ENCODE data around the gene CAMTA1. TPM values are rescaled to one million over a fixed set of nuclear protein-coding genes. Genes with fewer than 3 reads are reported as not detected.
"Not testable (repeated sequence)": the region's sequence is repeated elsewhere in the genome, so short reads cannot be mapped to it uniquely, and the experiment has no call there.

CAMTA1 gene
- total RNA-seq, 1 donor from 2014 or later = 109 TPM

DNA sequence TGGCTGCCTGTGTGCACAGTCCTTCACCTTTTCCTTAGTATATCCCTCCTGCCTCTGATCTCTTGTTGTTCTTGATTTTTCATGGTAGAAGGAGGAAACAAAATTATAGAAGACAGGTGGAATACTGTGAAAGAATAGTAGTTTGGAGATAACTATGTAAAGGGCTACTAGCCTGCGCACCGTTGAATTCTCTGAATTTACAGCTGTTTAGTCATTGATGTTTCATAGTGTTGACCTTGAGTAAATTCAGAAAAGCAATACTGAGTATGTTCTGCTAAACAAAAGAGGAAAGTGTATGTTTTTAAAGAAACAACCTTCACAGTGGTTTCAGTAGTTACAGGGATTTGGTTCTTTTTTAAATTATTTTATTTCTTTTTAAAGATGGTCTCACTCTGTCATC lies 18.1 kb downstream of the CAMTA1 start:
- no peaks in the 10 kb centered on the region for H3K36me3 Mint-ChIP-seq (ENCODE audit: low read depth)
- H3K9me3 Mint-ChIP-seq = no peaks in the 10 kb centered on the region
- no peak overlapping the region for H3K4me3 Mint-ChIP-seq
- H3K4me1 Mint-ChIP-seq = peaks cover 17% of the 10 kb centered on the region
- H3K27ac Mint-ChIP-seq (ENCODE audit: unreplicated experiment) = no peak overlapping the region
- H3K27me3 Mint-ChIP-seq (ENCODE audit: low read depth) = no peaks in the 10 kb centered on the region
- TF ChIP-seq, protein P1, sequence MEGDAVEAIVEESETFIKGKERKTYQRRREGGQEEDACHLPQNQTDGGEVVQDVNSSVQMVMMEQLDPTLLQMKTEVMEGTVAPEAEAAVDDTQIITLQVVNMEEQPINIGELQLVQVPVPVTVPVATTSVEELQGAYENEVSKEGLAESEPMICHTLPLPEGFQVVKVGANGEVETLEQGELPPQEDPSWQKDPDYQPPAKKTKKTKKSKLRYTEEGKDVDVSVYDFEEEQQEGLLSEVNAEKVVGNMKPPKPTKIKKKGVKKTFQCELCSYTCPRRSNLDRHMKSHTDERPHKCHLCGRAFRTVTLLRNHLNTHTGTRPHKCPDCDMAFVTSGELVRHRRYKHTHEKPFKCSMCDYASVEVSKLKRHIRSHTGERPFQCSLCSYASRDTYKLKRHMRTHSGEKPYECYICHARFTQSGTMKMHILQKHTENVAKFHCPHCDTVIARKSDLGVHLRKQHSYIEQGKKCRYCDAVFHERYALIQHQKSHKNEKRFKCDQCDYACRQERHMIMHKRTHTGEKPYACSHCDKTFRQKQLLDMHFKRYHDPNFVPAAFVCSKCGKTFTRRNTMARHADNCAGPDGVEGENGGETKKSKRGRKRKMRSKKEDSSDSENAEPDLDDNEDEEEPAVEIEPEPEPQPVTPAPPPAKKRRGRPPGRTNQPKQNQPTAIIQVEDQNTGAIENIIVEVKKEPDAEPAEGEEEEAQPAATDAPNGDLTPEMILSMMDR (conservative IDR thresholded peaks at IDR 0.05) = no peak
- DNase-seq (ENCODE audit: low read depth, low spot score) = no peak

DNA sequence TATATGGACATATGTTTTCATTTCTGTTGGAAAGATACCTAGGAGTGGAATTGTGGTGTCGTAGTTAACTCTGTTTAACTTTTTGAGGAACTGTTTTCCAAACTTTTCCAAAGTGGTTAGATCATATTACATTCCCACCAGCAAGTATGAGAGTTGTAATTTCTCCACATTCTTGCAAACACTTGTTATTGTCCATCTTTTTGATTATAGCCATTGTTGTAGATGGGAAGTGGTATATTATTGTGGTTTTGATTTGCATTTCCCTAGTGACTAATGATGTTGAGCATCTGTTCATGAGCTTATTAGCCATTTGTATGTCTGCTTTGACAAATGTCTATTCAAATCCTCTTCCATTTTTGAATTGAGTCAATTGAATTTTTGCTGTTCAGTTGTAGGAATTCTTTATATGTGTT lies 19.8 kb downstream of the CAMTA1 start:
- Mint-ChIP-seq H3K36me3 (ENCODE audit: low read depth) (no peaks in the 10 kb centered on the region), H3K9me3 (no peaks in the 10 kb centered on the region), H3K27ac (ENCODE audit: unreplicated experiment) (no peak overlapping the region), H3K4me3 (no peak overlapping the region), H3K27me3 (ENCODE audit: low read depth) (no peaks in the 10 kb centered on the region), H3K4me1 (peaks cover 17% of the 10 kb centered on the region)
- no peak for DNase-seq (ENCODE audit: low read depth, low spot score)
- TF ChIP-seq, protein P1 (conservative IDR thresholded peaks at IDR 0.05) = no peak

DNA sequence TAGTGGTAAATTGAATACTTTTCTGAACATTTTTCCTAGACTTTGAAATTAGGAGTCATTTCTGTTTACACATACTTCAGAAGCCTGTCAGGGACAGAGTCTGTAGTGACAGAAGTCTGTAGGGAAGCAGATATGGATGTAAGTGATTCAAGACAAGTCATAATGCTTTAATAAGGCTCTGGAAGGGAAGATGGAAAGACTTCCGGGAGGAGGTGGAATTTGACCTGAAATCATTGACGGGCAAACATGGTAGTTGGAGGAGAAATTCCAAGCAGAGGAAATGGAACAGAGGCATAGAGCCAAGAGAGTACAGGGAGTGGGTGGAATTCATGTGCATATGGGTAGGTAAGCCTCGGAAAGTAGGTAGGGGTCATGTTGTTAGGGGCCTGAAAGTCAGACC lies 22.5 kb downstream of the CAMTA1 start:
- Mint-ChIP-seq H3K27ac (ENCODE audit: unreplicated experiment) (no peak overlapping the region), H3K4me1 (peaks cover 4% of the 10 kb centered on the region), H3K9me3 (no peaks in the 10 kb centered on the region), H3K27me3 (ENCODE audit: low read depth) (no peaks in the 10 kb centered on the region), H3K4me3 (no peak overlapping the region), H3K36me3 (ENCODE audit: low read depth) (no peaks in the 10 kb centered on the region)
- no peak for DNase-seq (ENCODE audit: low read depth, low spot score)
- TF ChIP-seq, protein P1 (conservative IDR thresholded peaks at IDR 0.05) = no peak

DNA sequence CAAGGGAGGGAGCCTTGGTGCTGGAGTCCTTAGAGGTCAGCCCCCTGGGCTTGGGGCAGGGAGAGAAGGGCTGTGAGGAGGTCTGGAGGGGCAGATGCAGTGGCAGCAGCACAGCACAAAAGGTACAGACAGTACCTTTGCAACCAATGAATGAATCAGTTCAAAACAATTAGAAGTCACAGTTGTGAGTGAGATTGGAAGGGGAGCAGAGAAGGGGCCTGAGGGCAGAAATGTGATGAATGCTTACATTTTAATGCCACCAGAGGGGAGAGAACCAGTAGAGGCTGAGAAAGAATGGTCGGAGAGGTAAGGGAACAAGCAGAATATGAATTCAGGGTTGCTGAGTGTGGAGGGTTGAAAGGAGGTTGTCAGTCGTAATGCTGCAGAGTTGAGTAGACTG lies 24.2 kb downstream of the CAMTA1 start:
- DNase-seq (ENCODE audit: low read depth, low spot score) = no peak
- no peaks in the 10 kb centered on the region for H3K9me3 Mint-ChIP-seq
- H3K27ac Mint-ChIP-seq (ENCODE audit: unreplicated experiment) = no peak overlapping the region
- H3K27me3 Mint-ChIP-seq (ENCODE audit: low read depth) = no peaks in the 10 kb centered on the region
- H3K4me3 Mint-ChIP-seq = no peak overlapping the region
- no peaks in the 10 kb centered on the region for H3K36me3 Mint-ChIP-seq (ENCODE audit: low read depth)
- peaks cover 4% of the 10 kb centered on the region for H3K4me1 Mint-ChIP-seq
- TF ChIP-seq, protein P1 (conservative IDR thresholded peaks at IDR 0.05) = no peak

- H3K4me1 Mint-ChIP-seq; H3K4me3 Mint-ChIP-seq; H3K36me3 Mint-ChIP-seq (ENCODE audit: low read depth); H3K27me3 Mint-ChIP-seq (ENCODE audit: low read depth); DNase-seq (ENCODE audit: low read depth, low spot score); H3K9me3 Mint-ChIP-seq; H3K27ac Mint-ChIP-seq (ENCODE audit: unreplicated experiment): not testable (repeated sequence)
Measured at GRCh38 chr1:6810146-6810734, 25.0 kb downstream of the CAMTA1 start.

DNA sequence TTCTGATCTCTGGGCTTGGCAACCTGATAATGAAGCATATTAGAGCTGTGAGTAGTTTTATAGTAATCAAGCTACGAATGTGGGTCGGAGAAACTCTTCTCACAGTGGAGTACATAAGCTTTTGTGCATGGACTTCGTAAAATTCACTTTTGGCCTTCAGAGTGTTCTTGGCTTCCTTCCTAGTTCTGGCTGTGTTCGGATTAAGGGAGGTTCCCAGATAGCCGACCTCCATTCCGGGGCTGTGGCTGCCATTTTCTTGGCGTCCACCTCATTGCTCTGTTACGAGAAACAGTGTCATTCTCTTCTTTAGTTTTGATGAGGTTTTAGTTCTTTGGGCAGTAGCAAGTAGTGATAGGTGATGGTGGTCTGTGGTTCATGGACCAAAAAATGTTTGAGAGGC lies 26.3 kb downstream of the CAMTA1 start:
- H3K36me3 Mint-ChIP-seq (ENCODE audit: low read depth) = no peaks in the 10 kb centered on the region
- no peak overlapping the region for H3K4me3 Mint-ChIP-seq
- no peak overlapping the region for H3K27ac Mint-ChIP-seq (ENCODE audit: unreplicated experiment)
- no peaks in the 10 kb centered on the region for H3K27me3 Mint-ChIP-seq (ENCODE audit: low read depth)
- no peak for DNase-seq (ENCODE audit: low read depth, low spot score)
- H3K4me1 Mint-ChIP-seq = peaks cover under 1% of the 10 kb centered on the region
- H3K9me3 Mint-ChIP-seq = no peaks in the 10 kb centered on the region
- TF ChIP-seq, protein P1 (conservative IDR thresholded peaks at IDR 0.05) = no peak

Measured in neural crest cell (in vitro differentiated cells).